NCI-H748 (cell line): Measurements from ENCODE around the gene CD36.

Experiments used
- DNase-seq: peaks from one replicate; lab custom pipeline; 2025; ENCODE audit not compliant: unreplicated experiment; lab: John Stamatoyannopoulos, UW

Gene CD36

DNA sequence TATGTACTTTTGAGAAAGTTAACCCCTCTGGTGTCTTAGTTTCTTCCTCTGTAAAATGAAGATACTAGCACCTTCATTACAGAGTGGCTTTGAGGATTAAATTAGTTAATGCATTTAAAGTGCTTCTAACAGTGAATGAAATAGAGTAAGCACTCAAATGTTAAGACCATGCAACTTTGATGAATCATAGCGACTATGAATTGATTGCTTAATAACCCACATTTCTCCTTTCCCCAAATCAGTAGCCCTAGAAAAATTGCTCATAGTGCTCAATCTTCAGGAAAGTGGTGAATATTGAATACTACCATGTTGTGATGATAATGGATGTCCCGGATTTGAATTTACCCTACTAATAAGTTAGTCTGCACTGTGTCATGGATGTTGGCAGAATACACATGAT lies 48.1 kb downstream of the CD36 start:
- no peak for DNase-seq

DNA sequence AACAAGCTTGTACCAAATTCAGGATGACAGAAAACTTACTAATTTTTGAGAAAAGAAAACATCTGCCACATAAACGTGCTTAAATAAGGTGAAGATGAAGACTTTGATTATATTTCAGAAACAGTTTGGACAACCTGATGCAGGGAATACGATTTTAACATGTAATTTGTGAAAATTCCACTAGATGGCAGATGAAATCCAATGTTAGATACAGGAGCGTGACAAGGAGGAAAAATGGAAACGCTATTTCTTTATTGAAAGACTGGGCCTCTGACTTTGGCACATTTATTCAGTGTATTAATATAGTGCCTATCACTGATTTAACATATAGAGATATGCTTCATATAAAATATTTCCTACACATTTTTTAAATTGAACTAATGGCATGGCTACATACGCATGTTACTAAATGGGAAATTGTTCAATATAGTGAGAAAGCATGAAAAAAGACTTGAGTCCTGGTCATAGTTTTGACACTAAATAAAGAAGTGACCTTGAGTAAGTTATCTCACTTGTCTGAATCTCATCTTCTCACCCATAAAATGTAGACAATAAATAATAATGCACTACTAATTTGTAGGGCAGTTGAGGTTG lies 60.7 kb downstream of the CD36 start:
- peak; percentile 60 for DNase-seq

DNA sequence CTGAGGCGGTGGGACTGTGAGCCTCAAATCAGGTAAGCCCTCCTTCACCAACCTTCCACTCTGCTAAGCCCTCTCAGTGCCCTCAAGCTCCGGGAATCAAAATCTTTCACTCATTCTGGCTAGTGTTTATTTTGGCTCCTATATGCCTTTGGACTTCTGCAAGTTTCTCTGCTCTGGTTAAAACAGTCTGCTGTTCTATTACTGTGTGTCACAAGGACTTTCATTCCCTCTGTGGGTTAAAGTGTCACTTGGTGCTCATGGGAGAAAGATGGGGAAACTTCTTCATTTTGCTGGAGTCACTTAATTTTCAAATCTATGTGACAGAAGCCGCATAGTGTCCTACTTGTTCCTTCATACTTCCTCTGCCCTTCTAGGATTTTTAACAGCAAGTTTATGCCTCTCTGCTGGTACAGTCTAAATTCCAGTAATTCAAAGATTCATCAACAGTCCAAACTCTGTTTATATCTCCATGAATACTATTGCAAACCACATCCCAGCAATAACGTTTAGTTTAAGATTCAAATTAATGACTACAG lies 61.3 kb downstream of the CD36 start:
- no peak for DNase-seq

DNA sequence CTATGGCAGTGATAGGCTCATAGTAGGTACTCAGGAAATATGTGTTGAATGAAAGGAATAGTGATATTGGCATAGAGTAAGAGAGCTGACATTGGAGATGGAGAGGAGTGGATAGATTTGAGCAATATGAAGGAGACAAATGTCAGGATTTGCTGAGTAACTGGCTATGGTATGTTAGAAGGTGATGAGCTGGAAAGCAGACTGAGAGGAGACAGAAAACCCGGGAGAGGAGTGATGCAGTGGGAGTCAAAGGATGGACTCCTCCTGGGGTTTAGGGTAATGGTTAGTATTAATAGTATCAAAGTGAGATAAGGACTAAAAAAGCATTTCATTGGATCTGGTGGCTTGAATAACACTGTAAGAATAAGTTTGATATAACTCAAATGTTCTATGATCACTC lies 64.8 kb downstream of the CD36 start:
- no peak for DNase-seq

DNA sequence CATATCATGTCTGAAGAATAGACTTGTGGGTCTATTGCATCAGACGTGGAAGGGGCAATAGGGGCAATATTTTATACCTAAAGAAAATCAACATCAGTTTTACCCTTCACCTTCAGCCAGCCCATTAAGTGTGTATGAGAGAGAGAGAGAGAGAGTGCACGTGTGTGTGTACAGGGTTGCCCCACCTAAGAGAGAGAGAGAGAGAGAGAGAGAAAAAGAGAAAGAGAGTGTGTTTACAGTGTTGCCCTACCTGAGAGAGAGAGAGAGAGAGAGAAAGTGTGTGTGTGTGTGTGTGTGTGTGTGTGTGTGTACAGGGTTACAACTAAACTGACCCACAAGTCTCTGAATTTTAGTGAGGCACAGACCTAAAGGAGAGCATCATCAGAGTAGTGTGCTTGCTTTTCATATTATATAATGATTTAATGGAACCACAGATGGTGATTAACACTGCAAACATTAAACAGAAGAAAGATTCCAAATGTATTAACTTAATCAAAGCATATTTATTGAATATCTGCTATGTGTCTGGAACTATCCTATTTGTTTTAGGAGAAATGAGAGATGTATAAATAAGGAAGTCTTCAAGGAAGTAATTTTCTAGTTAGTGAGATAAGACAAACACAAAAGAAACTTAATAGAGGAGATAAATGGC lies 66.8 kb downstream of the CD36 start:
- DNase-seq = no peak

DNA sequence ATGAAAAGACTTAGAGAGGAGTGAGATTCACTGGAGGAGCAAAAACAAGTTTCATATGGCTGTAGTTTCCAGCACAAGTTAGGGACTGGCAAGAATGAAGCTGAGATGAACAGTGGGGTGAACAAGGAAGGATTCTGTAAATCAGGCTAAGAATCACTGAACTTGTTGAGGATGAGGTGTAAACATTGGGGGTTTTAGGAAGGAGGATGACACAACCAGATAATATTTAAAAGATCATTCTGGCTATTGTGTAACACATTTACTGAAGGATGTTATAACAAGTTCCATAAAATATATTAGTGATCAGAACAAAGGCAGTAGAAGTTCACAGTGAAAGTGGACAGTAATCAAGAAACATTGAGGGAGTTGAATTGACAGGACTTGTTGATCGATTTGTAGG lies 68.9 kb downstream of the CD36 start:
- DNase-seq = no peak

DNA sequence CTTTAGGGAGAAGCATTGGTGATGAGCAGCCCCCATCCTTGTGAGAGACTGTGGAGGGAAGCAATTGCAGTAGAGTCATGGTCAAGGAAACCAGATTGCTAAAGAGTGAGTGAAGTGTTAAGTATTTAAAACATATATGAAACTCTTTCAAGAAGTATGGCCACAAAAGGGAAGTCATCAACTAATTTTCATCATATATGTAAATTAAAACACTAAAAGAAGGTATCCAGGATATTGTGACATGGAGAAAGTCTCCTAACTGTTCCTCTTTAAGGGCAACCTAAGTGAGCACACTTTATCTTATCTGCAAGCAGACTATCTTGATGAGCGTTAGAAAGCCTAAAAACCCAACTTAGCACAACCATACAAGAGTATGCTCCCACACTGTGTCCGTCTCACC lies 69.7 kb downstream of the CD36 start:
- no peak for DNase-seq

DNA sequence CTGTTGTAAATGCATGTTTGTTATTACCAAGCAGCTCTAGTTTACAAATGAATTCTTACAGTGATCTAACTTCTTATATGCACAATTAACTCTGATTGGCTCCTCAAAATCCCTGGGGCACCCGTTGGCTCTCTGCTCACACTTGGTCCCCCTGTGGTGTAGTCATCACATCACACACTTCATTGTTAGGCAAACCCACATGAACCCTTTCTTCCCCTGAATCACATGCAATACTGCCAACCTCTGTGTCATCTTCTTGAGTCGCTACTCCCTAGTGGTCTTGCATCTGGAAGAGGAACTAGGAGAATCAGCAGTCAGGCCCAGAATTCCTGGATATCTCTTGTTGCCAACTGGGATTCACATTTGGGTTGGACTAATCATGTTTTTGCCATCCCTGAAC lies 73.1 kb downstream of the CD36 start:
- no peak for DNase-seq

DNA sequence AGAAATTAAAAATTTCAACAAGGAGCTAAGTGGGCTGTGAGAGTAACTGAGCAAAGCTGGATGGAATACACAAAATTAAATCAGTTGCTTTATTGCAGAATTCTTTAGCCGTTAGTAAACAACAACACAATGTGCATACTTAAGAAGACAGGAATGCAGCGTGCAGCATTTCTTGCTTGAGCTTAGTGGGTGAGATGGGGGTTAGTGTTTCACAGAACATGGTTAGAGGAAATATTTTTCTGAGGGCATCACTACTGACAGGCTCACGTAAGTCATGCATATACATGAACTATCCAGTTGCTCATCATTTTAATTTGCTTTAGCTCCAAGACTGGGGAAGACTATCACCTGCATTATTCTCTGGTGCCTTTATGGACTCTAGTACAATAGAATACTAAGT lies 80.8 kb downstream of the CD36 start:
- no peak for DNase-seq

DNA sequence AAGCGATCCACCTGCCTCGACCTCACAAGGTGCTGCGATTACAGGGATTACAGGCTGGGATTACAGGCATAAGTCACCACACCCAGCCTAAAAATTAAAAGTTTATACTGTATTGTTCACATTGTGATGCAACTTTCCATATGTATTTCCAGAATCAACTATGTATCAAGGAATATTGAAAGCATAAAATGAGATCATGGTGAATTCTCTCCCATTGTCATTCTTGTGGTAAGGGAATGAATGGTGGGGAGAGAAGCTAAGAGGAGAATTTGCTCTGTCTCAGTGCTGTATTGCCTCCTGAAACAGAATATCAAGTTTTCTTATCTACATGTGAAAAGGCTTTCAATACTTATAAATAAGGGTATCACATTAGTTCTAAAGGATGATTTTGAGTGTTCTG lies 81.7 kb downstream of the CD36 start:
- DNase-seq = no peak

DNA sequence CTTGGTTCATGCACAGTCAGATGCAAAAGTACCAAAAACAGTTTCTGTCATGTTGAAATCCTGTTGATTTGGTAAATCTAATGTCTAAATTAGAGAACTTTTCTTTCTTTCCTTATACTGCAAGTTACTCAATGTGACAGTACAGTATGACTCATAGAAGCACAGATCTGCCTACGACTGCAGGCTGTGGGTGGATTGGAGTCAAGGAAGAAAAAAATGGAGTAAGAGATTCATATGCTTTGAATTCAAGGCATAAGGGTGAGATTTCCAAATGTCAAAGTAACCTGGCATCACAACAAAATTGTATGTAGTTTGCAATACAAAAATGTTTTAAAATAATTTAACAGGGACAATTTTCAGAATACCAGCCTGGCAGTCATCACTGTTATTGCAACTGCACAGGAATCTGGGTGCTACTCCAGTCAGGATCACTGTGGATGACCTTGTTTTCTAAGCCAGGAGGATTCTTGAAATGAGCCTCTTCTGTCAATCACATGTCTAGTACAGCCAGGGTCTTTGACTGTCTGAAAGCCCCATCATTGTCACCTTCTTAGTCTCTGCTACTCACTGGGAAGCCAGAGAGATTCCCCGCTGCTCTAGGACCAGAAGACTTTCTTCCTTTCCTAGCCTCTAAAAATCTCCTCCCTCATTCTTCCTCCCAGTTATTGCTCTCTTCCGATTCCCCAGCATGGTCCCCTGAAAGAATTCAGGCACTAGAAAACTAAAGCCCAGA lies 83.6 kb downstream of the CD36 start:
- DNase-seq = no peak

DNA sequence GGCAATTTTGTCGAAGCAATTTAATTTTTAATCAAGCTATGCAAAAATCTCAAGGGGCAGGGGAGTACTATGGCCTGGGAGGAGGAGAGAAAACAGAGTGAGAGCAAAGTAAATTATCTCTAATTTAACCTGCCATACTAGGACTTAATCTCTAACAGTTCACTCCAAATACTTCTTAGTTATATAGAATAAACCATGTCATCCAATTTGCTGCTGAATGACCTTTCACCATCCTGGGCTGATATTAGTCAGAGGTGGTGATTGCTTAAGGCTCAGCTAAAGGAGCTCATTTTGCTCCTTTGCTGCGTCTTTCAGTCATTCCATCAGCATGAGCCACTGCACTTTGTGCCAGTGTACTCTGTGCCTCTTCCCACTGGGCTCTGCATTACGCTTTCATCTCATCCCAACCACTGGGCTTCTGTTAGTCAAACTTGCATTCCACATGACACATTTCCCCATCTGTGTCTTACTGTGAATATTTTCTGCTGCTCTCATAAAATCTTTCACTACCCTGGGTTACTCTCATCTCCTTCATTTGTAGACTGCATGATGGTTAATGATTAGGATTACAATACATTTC lies 84.3 kb downstream of the CD36 start:
- DNase-seq = no peak

DNA sequence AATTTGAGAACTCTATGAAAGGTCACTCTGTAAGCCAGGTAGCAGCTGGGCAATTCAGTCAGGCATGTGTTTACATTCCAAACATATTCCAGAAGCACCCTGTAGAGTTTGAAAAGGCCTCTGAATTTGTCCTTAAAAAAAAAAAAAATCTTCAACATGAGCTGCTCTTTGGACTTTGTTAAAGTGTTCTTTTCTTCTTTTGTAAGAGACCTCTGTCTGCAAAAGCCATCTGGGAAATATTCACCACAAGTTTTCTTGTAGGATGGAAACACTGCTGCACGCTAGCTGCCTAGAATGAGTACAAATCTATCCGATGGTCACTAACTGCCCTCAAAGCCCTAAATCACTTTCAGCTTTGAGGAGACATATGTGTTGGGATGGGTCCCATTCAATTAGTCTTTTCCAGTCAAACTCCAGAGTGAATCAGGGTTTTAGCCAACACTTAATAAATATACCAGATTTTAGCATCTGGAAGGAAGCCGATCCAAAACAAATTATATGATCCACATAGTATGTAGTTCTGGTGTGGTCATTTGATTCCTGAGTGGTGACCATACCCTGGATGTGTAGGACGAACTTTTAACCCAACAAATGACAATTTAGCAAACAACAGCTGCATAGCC lies 85.9 kb downstream of the CD36 start:
- DNase-seq = no peak

DNA sequence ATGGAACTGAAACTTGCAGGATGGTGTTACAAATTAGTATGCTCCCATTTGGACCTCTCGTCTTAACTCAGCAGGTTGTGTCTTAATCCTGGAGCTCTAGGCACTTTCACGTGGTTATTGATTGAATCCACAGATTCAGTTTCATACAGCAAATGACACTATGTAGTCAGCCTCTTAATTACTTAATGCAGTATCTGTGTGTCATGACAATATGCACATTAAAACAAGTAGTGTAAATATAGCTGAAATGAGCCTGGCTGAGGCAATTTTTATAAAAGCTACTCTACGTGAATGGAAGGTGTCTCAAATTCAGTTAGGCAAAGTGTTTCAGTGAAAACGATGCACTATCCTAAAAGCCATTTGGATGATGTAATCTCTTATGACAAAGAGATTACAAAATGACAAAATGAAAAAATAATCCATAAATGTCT lies 86.8 kb downstream of the CD36 start:
- DNase-seq = peak; percentile 39
